Activated T-helper 2 cell treated with anti-CD3 and anti-CD28 coated beads, Interferon-gamma antibody, Interleukin-2, Interleukin-4, amounts not matched to agents 10 μg/mL and 5 μg/mL and 100 μg/mL, durations not matched to agents 14 hours and 24 hours and 36 hours (primary cell): Measurements from ENCODE around the gene KDM2A. TPM values are rescaled to one million over a fixed set of nuclear protein-coding genes. Genes with fewer than 3 reads are reported as not detected.
"Not testable (repeated sequence)": the region's sequence is repeated elsewhere in the genome, so short reads cannot be mapped to it uniquely, and the experiment has no call there.

Source experiments
- DNase-seq: peaks from one replicate; pipeline ENCODE4 v3.0.0; 2021; ENCODE audit warnings: low spot score
- H3K27ac Mint-ChIP-seq: one replicate; pipeline ENCODE4 v1.8.0; 2021; ENCODE audit warnings: mixed read lengths
- H3K27me3 Mint-ChIP-seq: one replicate; pipeline ENCODE4 v1.8.0; 2021; ENCODE audit warnings: low read depth, mixed read lengths
- H3K36me3 Mint-ChIP-seq: one replicate; pipeline ENCODE4 v1.8.0; 2021; ENCODE audit warnings: low read depth, mixed read lengths
- H3K4me1 Mint-ChIP-seq: one replicate; pipeline ENCODE4 v1.8.0; 2021; ENCODE audit warnings: low read depth, mixed read lengths
- H3K4me3 Mint-ChIP-seq: one replicate; pipeline ENCODE4 v1.8.0; 2021; ENCODE audit warnings: low read depth, mild to moderate bottlenecking, moderate library complexity, mixed read lengths
- H3K9me3 Mint-ChIP-seq: one replicate; pipeline ENCODE4 v1.8.0; 2021; ENCODE audit warnings: mixed read lengths
- intact Hi-C: fragments of 100-400 bp; cut with micrococcal nuclease; formaldehyde crosslinking; loops from one replicate; pipeline ENCODE4 v1.15.1; 2023
- total RNA-seq: library from RNA; stranded (reverse); gene quantifications from 2 replicates; pipeline ENCODE4 v1.2.3, GENCODE V29; 2022

KDM2A gene
- total RNA-seq, 1 donor from 2014 or later, result 96.0 TPM

DNA sequence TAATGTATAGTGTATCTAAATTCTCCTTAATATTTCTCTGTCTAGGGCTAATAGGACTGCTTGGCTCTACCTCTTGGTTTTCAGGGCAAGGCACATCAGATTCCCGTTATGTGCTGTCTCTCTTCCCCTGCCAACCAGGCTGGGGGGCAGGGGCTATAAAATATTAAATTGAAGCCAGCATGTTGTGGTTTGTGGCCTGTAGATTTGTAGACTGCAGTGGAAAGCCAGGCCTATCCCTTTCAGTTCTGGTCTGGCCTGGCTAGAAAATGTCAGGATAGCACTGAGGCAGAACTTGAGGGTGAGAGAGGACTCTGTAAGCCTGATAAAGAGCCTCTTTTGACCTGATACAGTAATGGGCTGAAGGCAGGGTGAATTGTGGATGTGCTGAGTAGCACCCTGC lies 132.8 kb downstream of the KDM2A start:
- Mint-ChIP-seq H3K27me3 (no peaks in the 10 kb centered on the region), H3K4me3 (no peak overlapping the region), H3K27ac (no peak overlapping the region), H3K36me3 (peaks cover 98% of the 10 kb centered on the region), H3K4me1 (peaks cover 24% of the 10 kb centered on the region), H3K9me3 (no peaks in the 10 kb centered on the region)
- intact Hi-C loops, result no loop called here
- DNase-seq, result no peak

- intact Hi-C loops, result no loop called here
- H3K27me3 Mint-ChIP-seq, result no peaks in the 10 kb centered on the region
- DNase-seq, result no peak
- no peaks in the 10 kb centered on the region for H3K9me3 Mint-ChIP-seq
- H3K4me3 Mint-ChIP-seq, result no peak overlapping the region
- no peak overlapping the region for H3K27ac Mint-ChIP-seq
- H3K4me1 Mint-ChIP-seq, result peaks cover 24% of the 10 kb centered on the region
- peaks cover 95% of the 10 kb centered on the region for H3K36me3 Mint-ChIP-seq
Observed at GRCh38 chr11:67252831-67253239, 133.8 kb downstream of the KDM2A start.

- Mint-ChIP-seq H3K4me3 (no peak overlapping the region), H3K36me3 (peaks cover 87% of the 10 kb centered on the region), H3K9me3 (no peaks in the 10 kb centered on the region), H3K27me3 (no peaks in the 10 kb centered on the region), H3K27ac (peak overlapping the region; percentile 7), H3K4me1 (peaks cover 26% of the 10 kb centered on the region)
- DNase-seq, result no peak
- intact Hi-C loops, result no loop called here
Observed at GRCh38 chr11:67253872-67254624, 135.0 kb downstream of the KDM2A start.

- intact Hi-C loops, result no loop called here
- Mint-ChIP-seq H3K4me1 (peaks cover 21% of the 10 kb centered on the region), H3K9me3 (no peaks in the 10 kb centered on the region), H3K27me3 (no peaks in the 10 kb centered on the region), H3K27ac (no peak overlapping the region), H3K4me3 (no peak overlapping the region), H3K36me3 (peaks cover 81% of the 10 kb centered on the region)
- DNase-seq, result no peak
Observed at GRCh38 chr11:67254798-67255197, 135.7 kb downstream of the KDM2A start.

DNA sequence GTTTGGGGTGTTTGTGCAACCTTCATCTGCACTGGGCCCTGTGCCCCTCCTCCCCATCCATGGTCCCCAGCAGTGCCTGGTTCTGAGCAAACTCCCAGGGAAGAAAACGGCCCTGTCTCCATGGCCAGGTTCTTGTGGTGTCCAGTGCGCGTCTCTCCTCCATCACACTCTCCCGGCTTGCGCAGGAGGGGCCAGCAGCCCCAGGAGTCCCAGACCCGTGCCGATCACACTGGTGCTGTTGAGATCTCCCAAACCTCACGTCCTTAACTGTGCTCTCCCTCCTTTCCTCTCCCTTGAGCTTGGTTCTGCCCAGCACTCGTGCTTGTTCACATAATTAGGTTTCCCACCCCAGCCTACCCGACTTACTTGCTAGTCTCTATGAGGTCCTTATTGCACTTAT lies 136.3 kb downstream of the KDM2A start:
- no peaks in the 10 kb centered on the region for H3K27me3 Mint-ChIP-seq
- H3K4me3 Mint-ChIP-seq, result no peak overlapping the region
- intact Hi-C loops, result no loop called here
- H3K9me3 Mint-ChIP-seq, result no peaks in the 10 kb centered on the region
- peak overlapping the region; percentile 32 for H3K27ac Mint-ChIP-seq
- peaks cover 21% of the 10 kb centered on the region for H3K4me1 Mint-ChIP-seq
- H3K36me3 Mint-ChIP-seq, result peaks cover 76% of the 10 kb centered on the region
- DNase-seq, result no peak

GRCh38 chr11:67255864-67256263 lies 136.8 kb downstream of the KDM2A start:
- Mint-ChIP-seq H3K27ac (peak overlapping the region; percentile 32), H3K9me3 (no peaks in the 10 kb centered on the region), H3K36me3 (peaks cover 70% of the 10 kb centered on the region), H3K4me3 (no peak overlapping the region), H3K4me1 (peaks cover 21% of the 10 kb centered on the region), H3K27me3 (no peaks in the 10 kb centered on the region)
- DNase-seq, result no peak
- intact Hi-C loops, result no loop called here

DNA sequence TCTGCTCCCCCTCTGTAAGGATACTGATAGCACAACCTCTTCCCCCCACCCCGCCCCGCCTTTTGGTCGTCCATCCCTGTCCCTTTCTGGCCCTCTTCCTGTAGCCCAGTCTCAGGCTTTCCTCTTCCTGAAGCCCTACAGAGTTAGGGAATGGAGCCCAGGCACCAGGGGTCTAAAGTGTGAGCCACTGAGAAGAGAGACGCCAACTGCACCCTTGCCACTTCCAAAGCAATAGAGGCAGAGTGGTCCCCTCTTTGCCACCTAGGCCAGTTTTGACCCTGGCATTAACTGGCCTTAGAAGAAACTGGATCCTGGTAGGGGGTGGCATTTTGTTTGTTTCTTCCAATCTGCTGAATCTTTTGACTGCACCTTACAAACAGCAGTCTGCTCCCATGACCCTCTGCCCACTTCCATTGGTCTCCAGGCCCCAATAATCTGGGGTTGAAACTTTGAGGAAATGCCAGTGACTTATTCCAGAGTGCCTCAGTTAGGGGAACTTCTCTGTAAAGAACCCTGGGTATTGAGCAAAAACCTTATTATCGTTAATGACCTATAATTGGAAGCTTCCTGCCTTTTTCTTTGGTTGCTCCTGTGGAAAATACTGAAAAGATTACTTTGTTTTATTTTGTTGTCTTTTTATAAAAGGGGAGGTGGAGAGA lies 137.5 kb downstream of the KDM2A start:
- Mint-ChIP-seq H3K27me3 (no peaks in the 10 kb centered on the region), H3K4me3 (no peak overlapping the region), H3K36me3 (peaks cover 63% of the 10 kb centered on the region), H3K27ac (no peak overlapping the region), H3K9me3 (no peaks in the 10 kb centered on the region), H3K4me1 (peaks cover 21% of the 10 kb centered on the region)
- DNase-seq, result no peak
- intact Hi-C loops, result no loop called here

DNA sequence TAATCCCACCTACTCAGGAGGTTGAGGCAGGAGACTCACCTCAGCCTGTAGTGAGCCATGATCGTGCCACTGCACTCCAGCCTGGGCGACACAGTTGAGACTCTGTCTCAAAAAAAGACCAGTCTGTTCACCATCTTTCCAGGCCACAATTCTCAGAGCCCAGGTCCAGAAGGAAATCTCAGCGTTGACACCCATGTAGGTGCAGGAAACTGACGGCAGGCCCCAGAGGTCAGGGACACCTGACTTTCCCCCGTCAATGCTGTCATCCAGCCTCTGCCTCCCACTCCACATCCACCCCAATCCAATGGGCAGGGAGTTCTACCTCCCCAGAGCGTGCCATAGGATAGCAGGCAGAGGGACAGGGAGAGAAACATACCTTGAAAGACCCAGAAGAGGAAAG lies 141.3 kb downstream of the KDM2A start:
- intact Hi-C loops, result loop anchor here (5.0 kb wide), 1 partner anchor 132 kb away; the partner anchor contains the start of gene RAD9A
- DNase-seq, result no peak
- Mint-ChIP-seq H3K27ac (no peak overlapping the region), H3K4me1 (peaks cover 41% of the 10 kb centered on the region), H3K27me3 (no peaks in the 10 kb centered on the region), H3K4me3 (no peak overlapping the region), H3K36me3 (peaks cover 25% of the 10 kb centered on the region), H3K9me3 (no peaks in the 10 kb centered on the region)

- not testable (repeated sequence) for DNase-seq, H3K27me3 Mint-ChIP-seq, H3K9me3 Mint-ChIP-seq, H3K27ac Mint-ChIP-seq
- peaks cover 47% of the 10 kb centered on the region for H3K4me1 Mint-ChIP-seq
- peaks cover 18% of the 10 kb centered on the region for H3K36me3 Mint-ChIP-seq
- intact Hi-C loops, result loop anchor here (5.0 kb wide), 1 partner anchor 131 kb away; the partner anchor contains the start of gene RAD9A
- H3K4me3 Mint-ChIP-seq, result peak overlapping the region; percentile 71
Observed at GRCh38 chr11:67260885-67261639, 142.0 kb downstream of the KDM2A start.

GRCh38 chr11:67261640-67261945 lies 142.5 kb downstream of the KDM2A start:
- H3K4me1 Mint-ChIP-seq, result peaks cover 48% of the 10 kb centered on the region
- no peak overlapping the region for H3K27ac Mint-ChIP-seq
- no peaks in the 10 kb centered on the region for H3K27me3 Mint-ChIP-seq
- no peak for DNase-seq
- peaks cover 13% of the 10 kb centered on the region for H3K36me3 Mint-ChIP-seq
- no peak overlapping the region for H3K4me3 Mint-ChIP-seq
- intact Hi-C loops, result loop anchor here (5.0 kb wide), 1 partner anchor 131 kb away; the partner anchor contains the start of gene RAD9A
- no peaks in the 10 kb centered on the region for H3K9me3 Mint-ChIP-seq

- Mint-ChIP-seq H3K9me3 (no peaks in the 10 kb centered on the region), H3K27me3 (no peaks in the 10 kb centered on the region), H3K27ac (peak overlapping the region; percentile 86), H3K36me3 (peaks cover 10% of the 10 kb centered on the region), H3K4me3 (peak overlapping the region; percentile 63), H3K4me1 (peaks cover 48% of the 10 kb centered on the region)
- intact Hi-C loops, result loop anchor here (2.0 to 5.0 kb wide), 2 partner anchors 21 to 130 kb away; partner anchors contain the start of gene RAD9A
- no peak for DNase-seq
Observed at GRCh38 chr11:67261946-67262681, 143.1 kb downstream of the KDM2A start.
